Measurements from ENCODE around the gene UBA3. TPM values are rescaled to one million over a fixed set of nuclear protein-coding genes. Genes with fewer than 3 reads are reported as not detected.

The UBA3 gene
- total RNA-seq, 1 donor from 2014 or later = 68.6 TPM

DNA sequence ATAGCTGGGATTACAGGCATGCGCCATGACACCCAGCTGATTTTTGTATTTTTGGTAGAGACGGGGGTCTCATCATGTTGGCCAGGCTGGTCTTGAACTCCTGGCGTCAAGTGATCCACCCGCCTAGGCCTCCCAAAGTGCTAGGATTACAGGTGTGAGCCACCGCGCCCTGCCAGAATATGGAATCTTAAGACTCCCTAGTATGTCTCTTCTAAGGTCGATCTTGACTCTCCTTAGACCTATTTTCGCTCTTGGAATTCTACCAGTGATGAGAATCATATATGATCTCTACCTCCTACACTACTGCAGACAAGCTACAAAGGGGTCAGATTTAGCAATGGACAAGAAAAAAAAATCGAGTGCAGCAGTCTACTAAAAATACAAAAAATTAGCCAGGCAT is 47.4 kb downstream of the UBA3 start:
- Mint-ChIP-seq H3K4me1 (ENCODE audit: low read depth, unreplicated experiment) (no peaks in the 10 kb centered on the region), H3K36me3 (ENCODE audit: unreplicated experiment) (no peaks in the 10 kb centered on the region), H3K27ac (ENCODE audit: unreplicated experiment) (no peak overlapping the region), H3K9me3 (ENCODE audit: unreplicated experiment) (no peaks in the 10 kb centered on the region), H3K4me3 (ENCODE audit: unreplicated experiment) (no peak overlapping the region), H3K27me3 (ENCODE audit: unreplicated experiment) (peaks cover 2% of the 10 kb centered on the region)
- TF ChIP-seq, protein P1, sequence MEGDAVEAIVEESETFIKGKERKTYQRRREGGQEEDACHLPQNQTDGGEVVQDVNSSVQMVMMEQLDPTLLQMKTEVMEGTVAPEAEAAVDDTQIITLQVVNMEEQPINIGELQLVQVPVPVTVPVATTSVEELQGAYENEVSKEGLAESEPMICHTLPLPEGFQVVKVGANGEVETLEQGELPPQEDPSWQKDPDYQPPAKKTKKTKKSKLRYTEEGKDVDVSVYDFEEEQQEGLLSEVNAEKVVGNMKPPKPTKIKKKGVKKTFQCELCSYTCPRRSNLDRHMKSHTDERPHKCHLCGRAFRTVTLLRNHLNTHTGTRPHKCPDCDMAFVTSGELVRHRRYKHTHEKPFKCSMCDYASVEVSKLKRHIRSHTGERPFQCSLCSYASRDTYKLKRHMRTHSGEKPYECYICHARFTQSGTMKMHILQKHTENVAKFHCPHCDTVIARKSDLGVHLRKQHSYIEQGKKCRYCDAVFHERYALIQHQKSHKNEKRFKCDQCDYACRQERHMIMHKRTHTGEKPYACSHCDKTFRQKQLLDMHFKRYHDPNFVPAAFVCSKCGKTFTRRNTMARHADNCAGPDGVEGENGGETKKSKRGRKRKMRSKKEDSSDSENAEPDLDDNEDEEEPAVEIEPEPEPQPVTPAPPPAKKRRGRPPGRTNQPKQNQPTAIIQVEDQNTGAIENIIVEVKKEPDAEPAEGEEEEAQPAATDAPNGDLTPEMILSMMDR (IDR thresholded peaks at IDR 0.05; ENCODE audit: partially characterized antibody, unreplicated experiment) = no peak
- DNase-seq = no peak

DNA sequence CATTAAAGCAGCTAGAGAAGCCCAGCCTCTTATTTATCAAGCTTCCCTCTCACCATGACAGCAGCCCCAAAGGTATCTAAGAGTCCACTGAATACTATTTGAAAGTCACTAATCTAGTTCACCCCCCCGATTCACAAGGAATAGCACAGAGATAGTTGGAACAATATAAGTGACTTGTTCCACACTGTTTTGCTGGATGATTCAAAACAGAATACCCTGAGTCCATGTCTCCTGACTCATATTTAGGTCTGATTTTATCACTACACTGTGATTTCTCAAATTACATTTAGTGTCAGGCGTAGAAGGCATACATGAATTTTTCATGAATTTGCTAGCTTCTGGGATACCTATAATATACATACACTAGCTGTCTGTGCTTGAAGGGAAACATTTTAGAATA is 48.0 kb downstream of the UBA3 start:
- Mint-ChIP-seq H3K9me3 (ENCODE audit: unreplicated experiment) (no peaks in the 10 kb centered on the region), H3K4me3 (ENCODE audit: unreplicated experiment) (no peak overlapping the region), H3K27me3 (ENCODE audit: unreplicated experiment) (peaks cover 2% of the 10 kb centered on the region), H3K4me1 (ENCODE audit: low read depth, unreplicated experiment) (no peaks in the 10 kb centered on the region), H3K36me3 (ENCODE audit: unreplicated experiment) (no peaks in the 10 kb centered on the region), H3K27ac (ENCODE audit: unreplicated experiment) (no peak overlapping the region)
- DNase-seq = no peak
- TF ChIP-seq, protein P1 (IDR thresholded peaks at IDR 0.05; ENCODE audit: partially characterized antibody, unreplicated experiment) = no peak

DNA sequence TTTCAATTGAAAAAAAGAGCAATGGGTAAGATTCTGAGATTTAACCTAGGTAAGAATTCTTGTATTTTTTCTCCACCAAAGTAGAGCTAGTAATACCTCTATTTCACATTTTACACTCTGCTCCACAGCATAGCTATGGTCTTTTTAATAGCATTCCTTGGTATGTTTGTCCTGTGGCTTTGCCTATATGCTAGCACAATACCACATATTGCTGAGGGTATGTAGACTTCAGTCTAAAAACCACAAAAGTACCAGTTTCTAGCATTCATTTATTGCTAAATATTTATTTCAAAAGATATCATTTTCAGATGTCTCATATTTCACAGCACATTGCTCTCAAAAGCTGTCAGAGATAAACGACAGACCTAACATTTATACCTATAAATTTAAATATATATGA is 48.5 kb downstream of the UBA3 start:
- peaks cover 2% of the 10 kb centered on the region for H3K27me3 Mint-ChIP-seq (ENCODE audit: unreplicated experiment)
- DNase-seq = no peak
- no peaks in the 10 kb centered on the region for H3K4me1 Mint-ChIP-seq (ENCODE audit: low read depth, unreplicated experiment)
- no peak overlapping the region for H3K27ac Mint-ChIP-seq (ENCODE audit: unreplicated experiment)
- TF ChIP-seq, protein P1 (IDR thresholded peaks at IDR 0.05; ENCODE audit: partially characterized antibody, unreplicated experiment) = no peak
- no peaks in the 10 kb centered on the region for H3K36me3 Mint-ChIP-seq (ENCODE audit: unreplicated experiment)
- no peaks in the 10 kb centered on the region for H3K9me3 Mint-ChIP-seq (ENCODE audit: unreplicated experiment)
- no peak overlapping the region for H3K4me3 Mint-ChIP-seq (ENCODE audit: unreplicated experiment)

DNA sequence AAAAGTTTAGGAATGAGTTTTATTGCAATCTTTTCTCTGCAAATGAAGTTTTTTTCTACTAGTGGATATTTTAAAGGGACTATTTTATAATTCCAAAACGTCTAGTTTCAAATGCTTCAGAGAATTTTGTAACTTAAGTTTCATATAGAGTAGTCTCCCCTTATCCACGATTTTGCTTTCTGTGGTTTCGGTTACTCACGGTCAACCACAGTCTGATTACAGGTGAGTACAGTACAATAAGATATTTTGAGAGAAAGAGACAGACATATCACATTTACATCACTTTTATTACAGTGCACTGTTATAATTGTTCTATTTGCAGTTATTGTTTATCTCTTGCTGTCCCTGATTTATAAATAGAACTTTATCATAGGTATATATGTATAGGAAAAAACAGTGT is 59.3 kb downstream of the UBA3 start:
- no peaks in the 10 kb centered on the region for H3K4me1 Mint-ChIP-seq (ENCODE audit: low read depth, unreplicated experiment)
- TF ChIP-seq, protein P1 (IDR thresholded peaks at IDR 0.05; ENCODE audit: partially characterized antibody, unreplicated experiment) = peak; percentile 4
- H3K27ac Mint-ChIP-seq (ENCODE audit: unreplicated experiment) = no peak overlapping the region

DNA sequence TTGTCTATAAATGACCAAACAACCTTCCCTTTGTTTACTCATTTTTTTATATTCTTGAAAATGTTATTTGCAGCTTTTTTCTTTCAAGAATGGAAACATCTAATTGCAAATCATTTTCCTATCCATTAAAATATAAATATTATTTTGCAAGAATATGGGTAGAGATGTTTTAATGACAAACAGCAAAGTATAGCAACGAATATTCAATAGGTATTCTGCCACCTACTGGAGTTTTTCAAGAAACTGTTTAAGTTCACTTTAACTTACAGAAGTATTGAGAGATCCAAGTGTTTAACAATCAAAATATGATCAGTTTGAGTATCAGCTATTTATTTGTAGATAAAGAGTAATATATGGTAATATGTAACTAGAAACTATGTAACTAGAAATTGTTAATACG is 59.7 kb downstream of the UBA3 start:
- H3K9me3 Mint-ChIP-seq (ENCODE audit: unreplicated experiment) = no peaks in the 10 kb centered on the region
- DNase-seq = no peak

More for the DNA sequence above, 59.3 kb downstream of the UBA3 start:
- no peak overlapping the region for H3K4me3 Mint-ChIP-seq (ENCODE audit: unreplicated experiment)
- no peaks in the 10 kb centered on the region for H3K36me3 Mint-ChIP-seq (ENCODE audit: unreplicated experiment)
- H3K9me3 Mint-ChIP-seq (ENCODE audit: unreplicated experiment) = no peaks in the 10 kb centered on the region
- DNase-seq = no peak
- no peaks in the 10 kb centered on the region for H3K27me3 Mint-ChIP-seq (ENCODE audit: unreplicated experiment)

More for the DNA sequence above, 59.7 kb downstream of the UBA3 start:
- TF ChIP-seq, protein P1 (IDR thresholded peaks at IDR 0.05; ENCODE audit: partially characterized antibody, unreplicated experiment) = peak; percentile 15
- H3K4me3 Mint-ChIP-seq (ENCODE audit: unreplicated experiment) = no peak overlapping the region
- H3K27ac Mint-ChIP-seq (ENCODE audit: unreplicated experiment) = no peak overlapping the region
- H3K27me3 Mint-ChIP-seq (ENCODE audit: unreplicated experiment) = no peaks in the 10 kb centered on the region
- H3K4me1 Mint-ChIP-seq (ENCODE audit: low read depth, unreplicated experiment) = no peaks in the 10 kb centered on the region
- no peaks in the 10 kb centered on the region for H3K36me3 Mint-ChIP-seq (ENCODE audit: unreplicated experiment)

Data from glutamatergic neuron (in vitro differentiated cells).